ENCODE results near the gene MSN.
A peak's percentile ranks its signal among the peaks of the same experiment; 100 is the strongest.

Gene MSN

GRCh38 chrX:65668377-65669310 lies 1.2 kb downstream of the MSN start:
- intact Hi-C loops (cut with DNase I; ENCODE audit: low total_unique reads) = no loop called here
- no peaks in the 10 kb centered on the region for H3K36me3 ChIP-seq
- H3K27ac ChIP-seq = peak overlapping the region; percentile 97 to 99
- H3K4me1 ChIP-seq = peaks cover 0 to 44% (median 11%) of the 10 kb centered on the region in 4 donors
- H3K9me3 ChIP-seq = no peaks in the 10 kb centered on the region
- TF ChIP-seq CTCF (IDR thresholded peaks at IDR 0.05) = no peak
- DNase-seq = peak; percentile 75 to 92
- no peaks in the 10 kb centered on the region for H3K27me3 ChIP-seq
- H3K4me3 ChIP-seq = peak overlapping the region; percentile 82 to 90

GRCh38 chrX:65671286-65671685 lies 3.8 kb downstream of the MSN start:
- peaks cover 0 to 70% (median 21%) of the 10 kb centered on the region in 4 donors for H3K4me1 ChIP-seq
- H3K36me3 ChIP-seq = no peaks in the 10 kb centered on the region
- intact Hi-C loops (cut with DNase I; ENCODE audit: low total_unique reads) = no loop called here
- TF ChIP-seq CTCF (IDR thresholded peaks at IDR 0.05) = no peak
- no peaks in the 10 kb centered on the region for H3K27me3 ChIP-seq
- H3K27ac ChIP-seq = peak overlapping the region; percentile 97 to 99
- no peaks in the 10 kb centered on the region for H3K9me3 ChIP-seq
- no peak for DNase-seq
- peak overlapping the region; percentile 82 to 90 for H3K4me3 ChIP-seq

- DNase-seq = no peak
- Histone ChIP-seq H3K27ac (peak overlapping the region; percentile 97 to 99), H3K9me3 (no peaks in the 10 kb centered on the region), H3K36me3 (no peaks in the 10 kb centered on the region), H3K27me3 (no peaks in the 10 kb centered on the region), H3K4me3 (peak overlapping the region; percentile 82 to 90), H3K4me1 (peaks cover 0 to 75% (median 24%) of the 10 kb centered on the region in 4 donors)
- no peak for TF ChIP-seq CTCF (IDR thresholded peaks at IDR 0.05)
- intact Hi-C loops (cut with DNase I; ENCODE audit: low total_unique reads) = no loop called here
Measured at GRCh38 chrX:65671966-65672365, 4.5 kb downstream of the MSN start.

- H3K27me3 ChIP-seq = no peaks in the 10 kb centered on the region
- no peaks in the 10 kb centered on the region for H3K9me3 ChIP-seq
- intact Hi-C loops (cut with DNase I; ENCODE audit: low total_unique reads) = no loop called here
- peak overlapping the region in 1 of 2 donors; percentile 20 for H3K4me3 ChIP-seq
- peak overlapping the region; percentile 97 to 99 for H3K27ac ChIP-seq
- H3K36me3 ChIP-seq = no peaks in the 10 kb centered on the region
- no peak for DNase-seq
- H3K4me1 ChIP-seq = peaks cover 0 to 88% (median 33%) of the 10 kb centered on the region in 4 donors
- TF ChIP-seq CTCF (IDR thresholded peaks at IDR 0.05) = no peak
Measured at GRCh38 chrX:65673857-65674203, 6.4 kb downstream of the MSN start.

GRCh38 chrX:65674204-65674893 lies 6.9 kb downstream of the MSN start:
- Histone ChIP-seq H3K36me3 (no peaks in the 10 kb centered on the region), H3K4me3 (peak overlapping the region in 1 of 2 donors; percentile 20), H3K27me3 (no peaks in the 10 kb centered on the region), H3K4me1 (peaks cover 0 to 92% (median 35%) of the 10 kb centered on the region in 4 donors), H3K27ac (peak overlapping the region; percentile 97 to 99), H3K9me3 (no peaks in the 10 kb centered on the region)
- TF ChIP-seq CTCF (IDR thresholded peaks at IDR 0.05) = peak in 1 of 2 experiments; percentile 11
- no peak for DNase-seq
- intact Hi-C loops (cut with DNase I; ENCODE audit: low total_unique reads) = no loop called here
